Urothelium cell line (cell line): ENCODE data around the gene GPANK1.
A peak's percentile ranks its signal among the peaks of the same experiment; 100 is the strongest.

Source experiments
- DNase-seq: peaks from one replicate; pipeline ENCODE4 v3.0.0; 2011; ENCODE audit warnings: low spot score, mixed read lengths
- FAIRE-seq: peaks from 2 replicates; lab custom pipeline; 2011; peaks lifted over from hg19 to GRCh38; lab: Jason Lieb, UNC

Gene GPANK1

DNA sequence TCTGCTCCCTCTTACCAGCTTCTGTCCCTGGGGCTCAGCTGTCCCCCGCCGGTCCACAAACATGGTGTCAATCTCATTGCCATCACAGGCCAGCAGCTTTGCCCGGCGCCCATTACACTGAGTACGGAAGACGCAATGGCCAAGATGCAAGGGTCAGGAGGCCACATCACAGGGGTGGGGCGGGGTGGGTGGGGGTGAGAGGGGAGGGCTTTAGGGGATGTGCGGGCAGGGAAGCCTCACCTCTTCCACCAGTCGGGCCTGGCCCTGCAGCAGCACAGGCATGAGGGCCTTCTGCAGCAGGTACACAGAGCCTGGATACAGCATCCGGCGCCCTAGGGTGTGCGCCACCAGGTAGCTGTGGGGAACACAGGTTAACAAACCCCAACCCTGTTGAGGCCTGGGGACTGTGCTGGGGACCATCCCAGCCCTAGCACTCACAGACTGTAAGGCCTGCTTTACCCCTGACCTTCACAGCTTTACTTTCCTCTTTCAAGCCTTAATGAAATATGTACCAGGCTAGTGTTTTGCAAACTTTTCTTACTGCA is 26.8 kb upstream of the GPANK1 start:
- DNase-seq (no peak), FAIRE-seq (no peak)

DNA sequence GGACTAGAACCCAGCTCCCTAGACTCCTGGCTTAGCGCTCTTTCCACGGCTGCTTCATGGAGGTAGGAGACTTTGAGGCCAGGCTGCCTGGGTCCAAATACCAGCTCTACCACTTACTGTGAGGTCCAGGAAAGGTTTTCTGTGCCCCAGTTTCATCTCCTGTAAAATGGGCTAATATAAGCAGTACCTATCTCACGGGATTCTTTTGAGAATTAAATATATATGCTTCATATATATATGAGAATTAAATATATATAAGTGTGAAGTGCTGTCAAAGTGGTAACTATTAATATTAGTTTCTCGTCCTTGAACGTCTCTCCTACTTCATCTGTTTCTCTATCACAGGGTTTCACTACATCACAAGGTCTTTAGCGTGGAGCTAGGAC is 26.3 kb upstream of the GPANK1 start:
- no peak for FAIRE-seq
- DNase-seq = no peak

GRCh38 chr6:31690231-31691077 is 25.7 kb upstream of the GPANK1 start:
- no peak for FAIRE-seq
- no peak for DNase-seq

DNA sequence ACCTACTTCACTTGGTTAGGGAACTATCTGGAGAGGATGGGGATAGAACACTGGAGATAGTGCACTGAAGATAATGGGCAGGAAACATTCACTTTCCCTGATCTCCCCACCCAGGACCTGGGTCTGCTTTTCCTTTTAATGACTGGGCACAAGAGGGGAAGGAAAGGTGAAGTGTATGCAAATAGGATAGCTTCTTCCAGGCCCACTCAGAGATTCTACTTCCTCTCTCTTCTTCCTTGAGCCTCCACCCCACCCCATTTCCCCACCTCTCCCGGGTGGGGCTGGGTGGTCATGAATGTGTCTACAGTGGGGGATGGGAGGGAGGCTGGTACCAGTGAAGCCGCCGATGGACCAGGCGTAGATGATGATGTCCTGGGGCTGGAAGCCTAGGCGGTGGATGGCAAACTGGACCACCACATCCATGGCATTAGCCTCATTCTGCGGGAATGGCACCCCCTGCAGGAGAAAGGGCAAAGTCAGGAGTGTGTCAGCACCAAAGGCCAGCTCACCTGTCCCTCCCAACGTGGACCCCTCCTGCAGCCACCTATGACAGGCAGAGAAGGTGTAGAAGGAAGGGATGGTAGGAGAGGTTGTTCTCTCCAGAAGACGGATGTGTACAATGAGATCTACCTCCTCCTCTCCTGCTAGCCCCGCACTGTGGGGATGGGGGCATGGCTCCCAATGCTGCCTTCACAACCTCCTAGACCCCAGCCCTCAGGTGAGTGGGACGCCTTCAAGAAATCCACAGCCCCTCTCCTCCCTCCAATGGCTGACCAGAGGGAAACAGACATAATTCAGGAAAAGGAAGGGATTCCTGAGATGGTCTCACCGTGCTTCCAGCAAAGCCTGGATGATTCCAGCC is 24.7 kb upstream of the GPANK1 start:
- FAIRE-seq (peak; percentile 46), DNase-seq (no peak)

GRCh38 chr6:31687860-31688693 is 23.3 kb upstream of the GPANK1 start:
- no peak for DNase-seq
- no peak for FAIRE-seq

GRCh38 chr6:31687321-31687720 is 22.5 kb upstream of the GPANK1 start:
- FAIRE-seq = no peak
- DNase-seq = no peak

- DNase-seq (no peak), FAIRE-seq (no peak)
Observed at GRCh38 chr6:31686483-31686882, 21.7 kb upstream of the GPANK1 start.

GRCh38 chr6:31683591-31683990 is 18.8 kb upstream of the GPANK1 start:
- DNase-seq = no peak

DNA sequence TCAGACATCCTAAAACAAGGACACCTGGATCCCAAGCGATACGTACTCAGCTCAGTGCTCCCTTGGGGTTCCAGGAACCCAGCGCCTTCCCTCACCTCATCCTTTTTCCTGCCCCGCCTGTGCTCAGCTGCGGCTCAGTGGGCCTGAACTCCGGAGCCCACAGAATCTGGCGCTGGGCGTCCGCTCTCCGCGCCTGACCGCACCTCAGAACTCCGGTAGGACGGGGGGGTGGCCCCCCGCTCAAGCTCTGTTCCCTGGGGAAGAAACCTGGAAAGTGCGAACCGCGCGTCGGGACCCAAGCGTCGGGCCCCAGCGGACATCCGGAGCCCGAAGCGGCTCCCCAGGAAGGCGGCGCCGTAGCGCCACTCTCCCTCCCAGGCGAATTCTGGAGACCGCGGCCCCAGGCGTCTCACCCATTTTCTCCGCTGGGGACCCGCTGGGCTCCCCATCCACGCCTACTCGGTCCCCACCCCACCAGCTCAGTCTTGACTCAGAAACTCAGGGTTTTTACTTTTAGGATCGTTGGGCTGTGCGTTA is 16.4 kb upstream of the GPANK1 start:
- DNase-seq = no peak
- FAIRE-seq = no peak

More at GRCh38 chr6:31683591-31683990, 18.8 kb upstream of the GPANK1 start:
- FAIRE-seq = no peak

GRCh38 chr6:31680226-31681134 is 15.7 kb upstream of the GPANK1 start, which contains the start of gene LY6G5C:
TSS of gene LY6G5C (minus strand) at chr6:31681067. CDS start at chr6:31680373, 694 bp downstream.
- no peak for FAIRE-seq
- DNase-seq = peak; percentile 56

GRCh38 chr6:31677955-31678354 is 13.2 kb upstream of the GPANK1 start:
- FAIRE-seq (no peak), DNase-seq (no peak)

- FAIRE-seq = no peak
- DNase-seq = no peak
Observed at GRCh38 chr6:31676904-31677303, 12.1 kb upstream of the GPANK1 start.

- no peak for FAIRE-seq
- no peak for DNase-seq
Observed at GRCh38 chr6:31676322-31676903, 11.6 kb upstream of the GPANK1 start.

GRCh38 chr6:31669676-31670075 is 4.9 kb upstream of the GPANK1 start, which contains the start of gene LY6G5B:
TSS of gene LY6G5B (plus strand) at chr6:31669976. CDS start at chr6:31670951, 975 bp downstream.
- no peak for FAIRE-seq
- no peak for DNase-seq

DNA sequence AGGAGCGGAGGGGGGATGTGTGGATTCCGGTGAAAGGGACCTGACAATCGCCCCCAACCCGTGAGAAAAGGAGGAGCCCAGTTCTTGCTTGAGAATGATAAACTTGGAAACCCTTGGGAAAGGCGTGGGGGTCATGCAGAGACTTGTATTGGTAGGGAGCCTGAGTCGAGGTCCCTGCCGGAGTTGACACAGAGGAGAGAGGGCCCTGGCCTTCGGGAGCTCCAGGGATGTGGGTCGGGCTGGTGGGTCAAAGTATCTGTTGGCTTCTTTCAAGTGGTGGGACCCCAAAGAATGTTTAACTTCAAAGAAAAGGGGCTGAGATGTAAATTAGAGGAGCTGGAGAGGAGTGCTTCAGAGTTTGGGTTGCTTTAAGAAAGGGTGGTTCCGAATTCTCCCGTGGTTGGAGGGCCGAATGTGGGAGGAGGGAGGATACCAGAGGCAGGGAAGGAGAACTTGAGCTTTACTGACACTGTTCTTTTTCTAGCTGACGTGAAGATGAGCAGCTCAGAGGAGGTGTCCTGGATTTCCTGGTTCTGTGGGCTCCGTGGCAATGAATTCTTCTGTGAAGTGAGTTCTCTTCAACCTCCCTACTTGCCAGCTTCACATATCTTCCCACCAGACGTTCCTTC is 1.7 kb upstream of the GPANK1 start:
- FAIRE-seq (no peak), DNase-seq (no peak)

GRCh38 chr6:31665501-31666336 is 922 bp upstream of the GPANK1 start, which contains the start of gene CSNK2B:
TSS of gene CSNK2B (plus strand) at chr6:31666080. CDS start at chr6:31666832, 752 bp downstream.
- FAIRE-seq = no peak
- DNase-seq = peak; percentile 97
